RWPE2 (cell line): Measurements from ENCODE around the gene RPL5.
A peak's percentile ranks its signal among the peaks of the same experiment; 100 is the strongest.
"Not testable (repeated sequence)": the region's sequence is repeated elsewhere in the genome, so short reads cannot be mapped to it uniquely, and the experiment has no call there.

Source experiments
- ATAC-seq: fragments of 200-7000 bp; cut with Tn5 transposase; 3 replicates; pipeline ENCODE4 v1.9.1; 2021; ENCODE audit warnings: low read depth
- DNase-seq: peaks from one replicate; pipeline ENCODE4 v3.0.0-alpha.2; 2020; ENCODE audit warnings: low spot score
- H3K27ac ChIP-seq: fragments of 450-650 bp; 2 replicates; pipeline ENCODE4 v1.5.1; 2017; ENCODE audit warnings: mild to moderate bottlenecking; ENCODE audit not compliant: poor library complexity, severe bottlenecking
- H3K27me3 ChIP-seq: fragments of 250-450 bp; sonication (Bioruptor Pico); 2 replicates; pipeline ENCODE4 v1.5.1; 2021; ENCODE audit warnings: mild to moderate bottlenecking, moderate library complexity; ENCODE audit not compliant: insufficient read depth, poor library complexity, severe bottlenecking
- H3K36me3 ChIP-seq: fragments of 250-450 bp; sonication (Bioruptor Pico); 2 replicates; pipeline ENCODE4 v1.5.1; 2020; ENCODE audit warnings: low read depth, mild to moderate bottlenecking, moderate library complexity
- H3K4me1 ChIP-seq: fragments of 250-450 bp; sonication (Bioruptor Pico); 2 replicates; pipeline ENCODE4 v1.5.1; 2021; ENCODE audit warnings: mild to moderate bottlenecking, moderate library complexity; ENCODE audit not compliant: insufficient read depth, poor library complexity, severe bottlenecking
- H3K4me3 ChIP-seq: fragments of 250-450 bp; sonication (Bioruptor Pico); 2 replicates; pipeline ENCODE4 v1.5.1; 2021; ENCODE audit warnings: mild to moderate bottlenecking, moderate library complexity; ENCODE audit not compliant: severe bottlenecking
- H3K9me3 ChIP-seq: fragments of 250-450 bp; sonication (Bioruptor Pico); 2 replicates; pipeline ENCODE4 v1.5.1; 2021; ENCODE audit warnings: mild to moderate bottlenecking, moderate library complexity; ENCODE audit not compliant: severe bottlenecking
- CTCF ChIP-seq: fragments of 450-650 bp; IDR thresholded peaks from one replicate; pipeline ENCODE4 v1.5.1; 2017; ENCODE audit warnings: mild to moderate bottlenecking, moderate library complexity; ENCODE audit not compliant: poor library complexity, severe bottlenecking

RPL5 gene

GRCh38 chr1:92831762-92832536 lies at the start of gene RPL5:
Gene RPL5, plus strand, starts transcription at chr1:92832040. Its CDS starts 75 bp downstream, at chr1:92832115.
- DNase-seq (peak; percentile 94), ATAC-seq (peak; percentile 92)

GRCh38 chr1:92783550-92783949 lies 48.3 kb upstream of the RPL5 start:
- DNase-seq, ATAC-seq: not testable (repeated sequence)

More at GRCh38 chr1:92831762-92832536, at the start of gene RPL5:
- Histone ChIP-seq H3K36me3 (peaks cover 48% of the 10 kb centered on the region), H3K27me3 (no peaks in the 10 kb centered on the region), H3K9me3 (no peaks in the 10 kb centered on the region), H3K4me3 (peak within 1 kb of the TSS; percentile 91), H3K27ac (peak within 1 kb of the TSS; percentile 82), H3K4me1 (peaks cover 23% of the 10 kb centered on the region)
- peak; percentile 97 for TF ChIP-seq CTCF

GRCh38 chr1:92784021-92784638 lies 47.7 kb upstream of the RPL5 start:
- H3K4me3 ChIP-seq: peak overlapping the region; percentile 99
- H3K27me3 ChIP-seq: no peaks in the 10 kb centered on the region
- no peaks in the 10 kb centered on the region for H3K36me3 ChIP-seq
- DNase-seq: no peak
- TF ChIP-seq CTCF: no peak
- H3K27ac ChIP-seq: peak overlapping the region; percentile 82
- peak; percentile 36 for ATAC-seq
- H3K9me3 ChIP-seq: no peaks in the 10 kb centered on the region
- H3K4me1 ChIP-seq: no peaks in the 10 kb centered on the region

More at GRCh38 chr1:92783550-92783949, 48.3 kb upstream of the RPL5 start:
- H3K27ac ChIP-seq: peak overlapping the region; percentile 82
- not testable (repeated sequence) for H3K4me1 ChIP-seq, H3K27me3 ChIP-seq, H3K36me3 ChIP-seq, H3K9me3 ChIP-seq
- H3K4me3 ChIP-seq: peak overlapping the region; percentile 99

GRCh38 chr1:92784639-92785500 lies 47.0 kb upstream of the RPL5 start, which contains the start of gene EVI5:
Gene EVI5, minus strand, starts transcription at chr1:92785108. Its CDS starts 48,562 bp downstream, at chr1:92736546.
- no peak for TF ChIP-seq CTCF
- ATAC-seq: peak; percentile 96
- Histone ChIP-seq H3K27me3 (no peaks in the 10 kb centered on the region), H3K4me3 (peak within 1 kb of the TSS; percentile 99), H3K27ac (peak within 1 kb of the TSS; percentile 82), H3K36me3 (no peaks in the 10 kb centered on the region), H3K9me3 (no peaks in the 10 kb centered on the region), H3K4me1 (no peaks in the 10 kb centered on the region)
- peak; percentile 95 for DNase-seq
